HG03066 (cell line): ENCODE results near the gene CLPTM1L.

Experiments used
- ATAC-seq: cut with Tn5 transposase; IDR thresholded peaks from one replicate; pipeline ENCODE4 v1.9.1; 2021; ENCODE audit warnings: low read depth; ENCODE audit not compliant: unreplicated experiment

CLPTM1L gene, protein sequence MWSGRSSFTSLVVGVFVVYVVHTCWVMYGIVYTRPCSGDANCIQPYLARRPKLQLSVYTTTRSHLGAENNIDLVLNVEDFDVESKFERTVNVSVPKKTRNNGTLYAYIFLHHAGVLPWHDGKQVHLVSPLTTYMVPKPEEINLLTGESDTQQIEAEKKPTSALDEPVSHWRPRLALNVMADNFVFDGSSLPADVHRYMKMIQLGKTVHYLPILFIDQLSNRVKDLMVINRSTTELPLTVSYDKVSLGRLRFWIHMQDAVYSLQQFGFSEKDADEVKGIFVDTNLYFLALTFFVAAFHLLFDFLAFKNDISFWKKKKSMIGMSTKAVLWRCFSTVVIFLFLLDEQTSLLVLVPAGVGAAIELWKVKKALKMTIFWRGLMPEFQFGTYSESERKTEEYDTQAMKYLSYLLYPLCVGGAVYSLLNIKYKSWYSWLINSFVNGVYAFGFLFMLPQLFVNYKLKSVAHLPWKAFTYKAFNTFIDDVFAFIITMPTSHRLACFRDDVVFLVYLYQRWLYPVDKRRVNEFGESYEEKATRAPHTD

GRCh38 chr5:1344975-1345838, at the start of gene CLPTM1L:
TSS of gene CLPTM1L (minus strand) at chr5:1345099. CDS start at chr5:1344841, 258 bp downstream.
- peak; percentile 89 for ATAC-seq

DNA sequence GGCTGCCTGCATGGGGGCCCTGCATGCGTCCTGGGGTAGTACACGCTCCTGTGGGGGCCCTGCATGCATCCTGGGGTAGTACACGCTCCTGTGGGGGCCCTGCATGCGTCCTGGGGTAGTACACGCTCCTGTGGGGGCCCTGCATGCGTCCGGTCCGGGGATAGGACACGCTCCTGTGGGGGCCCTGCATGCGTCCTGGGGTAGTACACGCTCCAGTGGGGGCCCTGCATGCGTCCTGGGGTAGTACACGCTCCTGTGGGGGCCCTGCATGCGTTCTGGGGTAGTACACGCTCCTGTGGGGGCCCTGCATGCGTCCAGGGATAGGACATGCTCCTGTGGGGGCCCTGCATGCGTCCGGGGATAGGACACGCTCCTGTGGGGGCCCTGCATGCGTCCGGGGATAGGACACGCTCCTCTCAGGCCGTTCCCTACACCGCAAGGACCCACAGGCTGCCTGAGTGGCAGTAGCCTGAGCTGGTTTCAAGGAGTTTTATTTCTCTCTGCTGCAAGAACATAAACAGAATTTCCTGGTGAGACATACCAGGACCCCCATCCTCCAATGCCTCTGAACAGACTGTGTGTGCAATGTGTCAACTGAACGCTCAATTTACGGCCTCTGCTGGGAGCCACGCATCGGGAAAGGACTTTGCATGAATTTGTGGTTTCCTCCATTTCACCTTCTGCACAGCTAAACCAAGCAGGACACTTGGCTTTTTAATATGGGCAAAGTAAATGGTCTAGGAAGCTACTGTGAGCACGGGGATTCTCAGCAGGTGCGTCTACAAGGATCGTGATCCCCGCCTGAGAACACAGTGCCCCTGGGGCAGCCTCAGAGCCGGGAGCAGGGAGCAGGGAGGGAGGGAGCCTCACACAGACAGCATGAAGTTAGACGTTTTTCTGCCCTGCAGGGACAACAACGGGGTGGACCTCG, 48.9 kb upstream of the CLPTM1L start:
- no peak for ATAC-seq

- no peak for ATAC-seq
These were observed 48.1 kb upstream of the CLPTM1L start for GRCh38 chr5:1392801-1393565.

- no peak for ATAC-seq
These were observed 47.4 kb upstream of the CLPTM1L start for GRCh38 chr5:1392261-1392660.

- ATAC-seq: no peak
These were observed 46.8 kb upstream of the CLPTM1L start for GRCh38 chr5:1391691-1392090.

- no peak for ATAC-seq
These were observed 46.1 kb upstream of the CLPTM1L start for GRCh38 chr5:1390861-1391600.

DNA sequence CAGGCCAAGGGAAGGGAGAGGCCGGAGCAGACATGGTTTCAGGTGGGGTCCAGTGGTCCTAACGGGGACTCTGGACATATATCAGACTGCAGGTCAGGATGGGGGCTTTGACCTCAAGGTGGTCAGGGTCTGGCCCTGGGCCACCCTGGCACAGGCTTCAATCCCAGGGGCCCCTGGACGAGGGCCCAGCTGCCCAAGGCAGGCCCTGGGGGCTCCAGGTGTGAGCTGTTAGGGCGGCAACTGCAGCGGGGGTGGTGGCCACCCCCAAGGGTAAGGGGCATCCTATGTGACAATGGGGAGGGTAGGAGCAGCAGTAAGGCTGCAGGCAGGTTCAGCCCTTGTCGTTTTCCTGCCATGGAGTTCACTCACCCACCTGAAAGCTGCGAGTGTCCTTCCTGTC, 45.4 kb upstream of the CLPTM1L start:
- ATAC-seq: no peak

DNA sequence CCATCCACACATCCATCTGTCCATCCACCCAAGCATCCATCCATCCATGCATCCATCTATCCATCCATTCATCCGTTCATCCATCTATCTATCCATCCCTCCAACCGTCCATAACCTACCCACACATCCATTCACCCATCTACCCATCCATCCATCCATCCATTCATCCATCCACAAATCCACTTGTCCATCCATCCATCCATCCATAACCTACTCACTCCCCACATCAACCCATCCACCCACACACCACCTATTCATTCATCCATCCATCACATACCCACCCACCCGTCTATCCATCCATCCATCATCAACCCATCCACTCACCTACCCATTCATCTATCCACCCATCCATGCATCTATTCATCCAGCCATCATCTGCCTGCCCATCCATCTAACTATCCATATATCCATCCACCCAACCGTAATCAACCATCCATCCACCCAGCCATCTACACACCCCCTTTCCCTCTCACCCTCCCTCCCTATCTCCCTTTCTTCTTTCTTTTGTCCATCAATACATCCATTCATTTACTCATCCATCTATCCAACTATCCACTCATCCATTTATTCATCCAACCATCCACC, 43.6 kb upstream of the CLPTM1L start:
- no peak for ATAC-seq

- ATAC-seq: no peak
These were observed 43.0 kb upstream of the CLPTM1L start for GRCh38 chr5:1387876-1388275.

DNA sequence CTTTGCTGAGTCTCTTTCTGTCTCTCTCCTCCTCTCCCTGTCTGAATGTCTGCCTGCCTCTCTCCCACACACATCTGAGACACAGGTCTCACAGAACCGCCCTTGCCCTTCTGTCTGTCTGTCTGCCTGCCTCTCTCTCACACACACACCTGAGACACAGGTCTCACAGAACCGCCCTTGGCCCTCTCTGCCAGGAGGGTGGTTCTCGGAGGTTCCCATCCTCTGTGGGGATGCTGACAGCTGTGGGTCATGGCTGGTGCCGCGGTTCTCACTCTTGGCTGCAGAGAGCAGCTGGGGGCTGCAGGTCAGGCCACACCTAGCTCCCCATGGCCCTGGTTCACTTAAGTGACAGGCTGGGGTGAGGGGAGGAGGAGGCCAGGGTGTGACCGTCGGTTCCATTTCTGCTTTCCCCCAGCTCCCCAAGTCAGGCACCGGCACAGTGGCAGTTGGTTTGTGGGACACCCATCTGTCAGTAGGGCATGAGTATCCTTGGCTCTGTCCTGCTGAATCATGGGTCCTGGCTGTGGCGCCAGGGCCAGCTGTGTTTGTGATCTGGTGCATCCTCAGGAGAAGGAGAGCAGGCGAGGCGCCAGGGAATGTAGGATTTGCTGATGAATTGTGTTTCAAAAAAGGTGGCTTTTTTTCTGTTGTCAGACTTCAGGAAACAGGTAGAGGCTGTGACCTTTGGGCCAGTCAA, 42.3 kb upstream of the CLPTM1L start:
- ATAC-seq: no peak

DNA sequence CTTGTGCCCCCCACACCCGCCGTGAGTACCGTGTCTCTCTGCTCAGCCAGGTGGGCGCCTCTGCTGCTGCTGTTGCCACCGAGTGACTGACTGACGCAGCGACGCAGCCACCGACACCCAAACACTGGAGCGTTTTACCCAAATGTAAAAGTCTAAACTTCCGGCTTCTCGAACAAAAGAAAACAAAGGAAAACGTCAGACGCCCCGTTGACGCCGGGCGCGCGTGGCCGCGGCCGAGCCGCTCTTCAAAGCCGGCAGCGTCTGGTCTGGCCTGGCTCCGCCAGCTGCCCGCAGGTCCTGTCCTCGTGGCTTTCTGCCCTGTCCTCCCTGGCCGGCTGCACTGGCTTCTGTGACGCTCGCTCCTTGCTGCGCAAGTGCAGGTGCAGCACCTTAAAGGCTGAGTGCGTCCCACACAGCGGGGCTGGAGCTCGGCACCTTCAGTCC, 41.4 kb upstream of the CLPTM1L start:
- ATAC-seq: peak; percentile 47

DNA sequence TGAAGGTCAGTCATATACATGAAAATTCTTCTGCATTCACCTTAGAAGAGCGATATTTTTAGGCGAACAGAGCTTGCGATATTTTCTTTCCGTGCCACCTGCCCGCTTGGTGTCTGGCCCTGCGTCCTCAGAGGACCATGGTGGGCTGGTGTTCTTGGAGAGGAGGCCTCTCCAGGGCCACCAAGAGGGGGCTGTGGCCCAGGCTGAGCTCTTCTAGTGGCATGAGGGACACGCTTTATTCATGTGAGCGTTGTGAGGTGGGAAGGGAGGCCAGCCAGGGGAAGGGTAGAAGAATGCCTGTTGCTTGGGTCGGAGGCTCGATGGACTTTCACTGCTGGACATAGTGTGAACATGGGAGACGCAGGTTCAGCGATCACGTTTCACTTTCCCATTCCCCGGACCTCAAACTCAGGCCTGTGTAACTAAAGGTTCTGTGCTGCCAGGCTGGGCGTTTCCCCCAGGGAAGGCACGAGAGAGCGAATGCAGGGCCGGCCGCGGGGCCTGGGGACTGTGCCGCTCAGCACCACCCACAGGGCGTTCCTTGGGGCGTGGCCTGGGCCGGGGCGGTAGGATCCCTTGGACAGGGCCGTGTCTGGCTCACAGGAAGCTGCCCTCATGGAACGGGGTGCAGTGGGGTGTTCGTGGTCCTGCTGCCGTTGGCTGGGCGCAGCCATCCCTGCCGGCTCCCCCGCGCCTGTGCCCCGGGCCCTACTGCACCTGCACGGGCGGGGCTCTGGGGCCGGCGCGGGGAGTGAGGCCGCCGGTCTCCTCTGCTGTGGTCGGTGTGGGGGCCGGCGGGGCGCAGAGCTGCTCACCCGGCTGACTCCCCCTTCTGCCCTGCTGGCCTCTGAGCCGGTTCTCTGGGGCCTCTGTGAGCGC, 40.7 kb upstream of the CLPTM1L start:
- ATAC-seq: peak; percentile 85

GRCh38 chr5:1384521-1384920, 39.6 kb upstream of the CLPTM1L start:
- no peak for ATAC-seq

DNA sequence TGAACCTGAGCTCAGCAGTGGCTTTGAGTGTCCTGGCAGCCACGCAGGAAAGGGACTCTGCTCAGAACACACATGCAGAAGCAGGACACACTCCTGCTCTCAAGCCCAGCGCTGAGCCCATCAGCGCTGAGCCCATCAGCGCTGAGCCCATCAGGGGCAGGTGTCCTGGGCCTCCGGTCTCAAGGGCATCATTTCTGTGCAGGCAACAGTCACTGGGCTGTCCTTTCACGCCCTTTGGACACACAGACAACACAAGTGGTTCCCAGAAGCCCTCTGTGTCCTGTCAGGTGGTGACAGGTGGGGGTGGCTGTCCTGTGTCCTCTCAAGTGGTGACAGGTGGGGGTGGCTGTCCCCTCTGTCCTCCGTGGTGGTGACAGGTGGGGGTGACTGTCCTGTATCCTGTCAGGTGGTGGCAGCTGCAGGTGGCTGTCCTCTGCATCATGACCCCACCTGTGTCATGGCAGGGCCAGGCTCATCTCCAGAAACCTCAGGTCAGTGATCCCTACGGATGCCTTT, 39.0 kb upstream of the CLPTM1L start:
- no peak for ATAC-seq

- ATAC-seq: no peak
These were observed 38.4 kb upstream of the CLPTM1L start for GRCh38 chr5:1383344-1383743.

- ATAC-seq: no peak
These were observed 37.4 kb upstream of the CLPTM1L start for GRCh38 chr5:1382248-1382700.
